GM23338 (cell line): ENCODE results near the gene BRAF.
A peak's percentile ranks its signal among the peaks of the same experiment; 100 is the strongest.

Experiments used
- CREB1 ChIP-seq: fragments of 250-450 bp; sonication (Bioruptor Pico); IDR thresholded peaks from 2 replicates; pipeline ENCODE4 v1.5.0; 2020; ENCODE audit warnings: low read depth, mild to moderate bottlenecking, moderate library complexity
- EZH2 ChIP-seq: fragments of 200-600 bp; sonication (generic); IDR thresholded peaks from one replicate; pipeline ENCODE4 v1.8.0; 2017; ENCODE audit warnings: antibody characterized with exemption, mild to moderate bottlenecking, low read depth; ENCODE audit not compliant: unreplicated experiment
- EZH2phosphoT487 ChIP-seq: fragments of 200-600 bp; sonication (generic); IDR thresholded peaks from one replicate; pipeline ENCODE4 v1.8.1; 2018; ENCODE audit warnings: antibody characterized with exemption; ENCODE audit not compliant: unreplicated experiment
- JUNB ChIP-seq: IDR thresholded peaks from one replicate; pipeline ENCODE4 v1.6.1; 2016; ENCODE audit warnings: antibody characterized with exemption; ENCODE audit not compliant: unreplicated experiment
- POLR2AphosphoS5 ChIP-seq: IDR thresholded peaks from 2 replicates; pipeline ENCODE4 v1.6.1; 2016; ENCODE audit warnings: antibody characterized with exemption, low read depth
- TF ChIP-seq, protein P1 (sequence below), 2 experiments: fragments of 200-600 bp in 1 of 2; sonication (generic) in 1 of 2; conservative IDR thresholded peaks; 2 replicates each; pipeline versions ENCODE4 v1.5.1 to v1.6.1; 2016 to 2017; ENCODE audit warnings: antibody characterized with exemption in 2 of 2, low read depth in 2 of 2, mild to moderate bottlenecking in 2 of 2, moderate library complexity in 1 of 2
- TF ChIP-seq, protein P2 (sequence below): IDR thresholded peaks from one replicate; pipeline ENCODE4 v1.6.1; 2018; ENCODE audit warnings: antibody characterized with exemption; ENCODE audit not compliant: unreplicated experiment
- TF ChIP-seq, protein P3 (sequence below): fragments of 250-450 bp; sonication (Bioruptor Pico); IDR thresholded peaks from 2 replicates; pipeline ENCODE4 v1.5.0; 2020; ENCODE audit warnings: mild to moderate bottlenecking, moderate library complexity

DNA sequence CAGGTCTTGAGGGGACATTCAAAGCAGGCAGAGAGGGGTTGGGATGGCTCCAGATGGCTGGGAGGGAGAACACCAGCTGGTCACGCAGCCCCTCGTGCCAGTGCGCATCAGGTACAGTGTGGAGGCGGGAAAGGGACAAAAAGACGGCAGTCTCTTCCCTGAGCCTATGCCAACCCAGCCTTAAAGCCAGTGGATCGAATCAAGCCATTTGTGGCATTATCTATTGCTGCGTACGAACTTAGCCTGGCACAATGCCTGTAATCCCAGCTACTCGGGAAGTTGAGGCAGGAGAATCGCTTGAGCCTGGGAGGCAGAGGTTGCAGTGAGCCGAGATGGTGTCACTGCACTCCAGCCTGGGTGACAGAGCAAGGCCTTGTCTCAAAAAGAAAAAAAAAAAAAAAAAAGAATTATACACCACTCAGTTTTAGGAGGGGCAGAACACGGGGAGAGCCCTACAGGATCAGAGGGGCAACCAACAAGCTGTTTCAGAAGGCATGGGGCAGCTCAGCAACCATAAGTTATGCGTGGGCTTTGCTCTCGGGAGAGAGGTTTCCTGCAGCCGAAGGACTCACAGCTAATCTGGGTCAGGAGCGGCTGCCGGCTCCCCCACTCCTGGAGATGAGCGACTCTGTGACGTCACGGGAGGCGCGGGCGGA, 228.6 kb downstream of the BRAF start:
- TF ChIP-seq, protein P1, sequence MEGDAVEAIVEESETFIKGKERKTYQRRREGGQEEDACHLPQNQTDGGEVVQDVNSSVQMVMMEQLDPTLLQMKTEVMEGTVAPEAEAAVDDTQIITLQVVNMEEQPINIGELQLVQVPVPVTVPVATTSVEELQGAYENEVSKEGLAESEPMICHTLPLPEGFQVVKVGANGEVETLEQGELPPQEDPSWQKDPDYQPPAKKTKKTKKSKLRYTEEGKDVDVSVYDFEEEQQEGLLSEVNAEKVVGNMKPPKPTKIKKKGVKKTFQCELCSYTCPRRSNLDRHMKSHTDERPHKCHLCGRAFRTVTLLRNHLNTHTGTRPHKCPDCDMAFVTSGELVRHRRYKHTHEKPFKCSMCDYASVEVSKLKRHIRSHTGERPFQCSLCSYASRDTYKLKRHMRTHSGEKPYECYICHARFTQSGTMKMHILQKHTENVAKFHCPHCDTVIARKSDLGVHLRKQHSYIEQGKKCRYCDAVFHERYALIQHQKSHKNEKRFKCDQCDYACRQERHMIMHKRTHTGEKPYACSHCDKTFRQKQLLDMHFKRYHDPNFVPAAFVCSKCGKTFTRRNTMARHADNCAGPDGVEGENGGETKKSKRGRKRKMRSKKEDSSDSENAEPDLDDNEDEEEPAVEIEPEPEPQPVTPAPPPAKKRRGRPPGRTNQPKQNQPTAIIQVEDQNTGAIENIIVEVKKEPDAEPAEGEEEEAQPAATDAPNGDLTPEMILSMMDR (conservative IDR thresholded peaks at IDR 0.05; ENCODE audit: low read depth in 2 of 2), result no peak
- TF ChIP-seq JUNB, result no peak
- no peak for TF ChIP-seq EZH2
- no peak for TF ChIP-seq EZH2phosphoT487
- no peak for TF ChIP-seq POLR2AphosphoS5
- TF ChIP-seq, protein P2, sequence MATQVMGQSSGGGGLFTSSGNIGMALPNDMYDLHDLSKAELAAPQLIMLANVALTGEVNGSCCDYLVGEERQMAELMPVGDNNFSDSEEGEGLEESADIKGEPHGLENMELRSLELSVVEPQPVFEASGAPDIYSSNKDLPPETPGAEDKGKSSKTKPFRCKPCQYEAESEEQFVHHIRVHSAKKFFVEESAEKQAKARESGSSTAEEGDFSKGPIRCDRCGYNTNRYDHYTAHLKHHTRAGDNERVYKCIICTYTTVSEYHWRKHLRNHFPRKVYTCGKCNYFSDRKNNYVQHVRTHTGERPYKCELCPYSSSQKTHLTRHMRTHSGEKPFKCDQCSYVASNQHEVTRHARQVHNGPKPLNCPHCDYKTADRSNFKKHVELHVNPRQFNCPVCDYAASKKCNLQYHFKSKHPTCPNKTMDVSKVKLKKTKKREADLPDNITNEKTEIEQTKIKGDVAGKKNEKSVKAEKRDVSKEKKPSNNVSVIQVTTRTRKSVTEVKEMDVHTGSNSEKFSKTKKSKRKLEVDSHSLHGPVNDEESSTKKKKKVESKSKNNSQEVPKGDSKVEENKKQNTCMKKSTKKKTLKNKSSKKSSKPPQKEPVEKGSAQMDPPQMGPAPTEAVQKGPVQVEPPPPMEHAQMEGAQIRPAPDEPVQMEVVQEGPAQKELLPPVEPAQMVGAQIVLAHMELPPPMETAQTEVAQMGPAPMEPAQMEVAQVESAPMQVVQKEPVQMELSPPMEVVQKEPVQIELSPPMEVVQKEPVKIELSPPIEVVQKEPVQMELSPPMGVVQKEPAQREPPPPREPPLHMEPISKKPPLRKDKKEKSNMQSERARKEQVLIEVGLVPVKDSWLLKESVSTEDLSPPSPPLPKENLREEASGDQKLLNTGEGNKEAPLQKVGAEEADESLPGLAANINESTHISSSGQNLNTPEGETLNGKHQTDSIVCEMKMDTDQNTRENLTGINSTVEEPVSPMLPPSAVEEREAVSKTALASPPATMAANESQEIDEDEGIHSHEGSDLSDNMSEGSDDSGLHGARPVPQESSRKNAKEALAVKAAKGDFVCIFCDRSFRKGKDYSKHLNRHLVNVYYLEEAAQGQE, result no peak
- TF ChIP-seq, protein P3, sequence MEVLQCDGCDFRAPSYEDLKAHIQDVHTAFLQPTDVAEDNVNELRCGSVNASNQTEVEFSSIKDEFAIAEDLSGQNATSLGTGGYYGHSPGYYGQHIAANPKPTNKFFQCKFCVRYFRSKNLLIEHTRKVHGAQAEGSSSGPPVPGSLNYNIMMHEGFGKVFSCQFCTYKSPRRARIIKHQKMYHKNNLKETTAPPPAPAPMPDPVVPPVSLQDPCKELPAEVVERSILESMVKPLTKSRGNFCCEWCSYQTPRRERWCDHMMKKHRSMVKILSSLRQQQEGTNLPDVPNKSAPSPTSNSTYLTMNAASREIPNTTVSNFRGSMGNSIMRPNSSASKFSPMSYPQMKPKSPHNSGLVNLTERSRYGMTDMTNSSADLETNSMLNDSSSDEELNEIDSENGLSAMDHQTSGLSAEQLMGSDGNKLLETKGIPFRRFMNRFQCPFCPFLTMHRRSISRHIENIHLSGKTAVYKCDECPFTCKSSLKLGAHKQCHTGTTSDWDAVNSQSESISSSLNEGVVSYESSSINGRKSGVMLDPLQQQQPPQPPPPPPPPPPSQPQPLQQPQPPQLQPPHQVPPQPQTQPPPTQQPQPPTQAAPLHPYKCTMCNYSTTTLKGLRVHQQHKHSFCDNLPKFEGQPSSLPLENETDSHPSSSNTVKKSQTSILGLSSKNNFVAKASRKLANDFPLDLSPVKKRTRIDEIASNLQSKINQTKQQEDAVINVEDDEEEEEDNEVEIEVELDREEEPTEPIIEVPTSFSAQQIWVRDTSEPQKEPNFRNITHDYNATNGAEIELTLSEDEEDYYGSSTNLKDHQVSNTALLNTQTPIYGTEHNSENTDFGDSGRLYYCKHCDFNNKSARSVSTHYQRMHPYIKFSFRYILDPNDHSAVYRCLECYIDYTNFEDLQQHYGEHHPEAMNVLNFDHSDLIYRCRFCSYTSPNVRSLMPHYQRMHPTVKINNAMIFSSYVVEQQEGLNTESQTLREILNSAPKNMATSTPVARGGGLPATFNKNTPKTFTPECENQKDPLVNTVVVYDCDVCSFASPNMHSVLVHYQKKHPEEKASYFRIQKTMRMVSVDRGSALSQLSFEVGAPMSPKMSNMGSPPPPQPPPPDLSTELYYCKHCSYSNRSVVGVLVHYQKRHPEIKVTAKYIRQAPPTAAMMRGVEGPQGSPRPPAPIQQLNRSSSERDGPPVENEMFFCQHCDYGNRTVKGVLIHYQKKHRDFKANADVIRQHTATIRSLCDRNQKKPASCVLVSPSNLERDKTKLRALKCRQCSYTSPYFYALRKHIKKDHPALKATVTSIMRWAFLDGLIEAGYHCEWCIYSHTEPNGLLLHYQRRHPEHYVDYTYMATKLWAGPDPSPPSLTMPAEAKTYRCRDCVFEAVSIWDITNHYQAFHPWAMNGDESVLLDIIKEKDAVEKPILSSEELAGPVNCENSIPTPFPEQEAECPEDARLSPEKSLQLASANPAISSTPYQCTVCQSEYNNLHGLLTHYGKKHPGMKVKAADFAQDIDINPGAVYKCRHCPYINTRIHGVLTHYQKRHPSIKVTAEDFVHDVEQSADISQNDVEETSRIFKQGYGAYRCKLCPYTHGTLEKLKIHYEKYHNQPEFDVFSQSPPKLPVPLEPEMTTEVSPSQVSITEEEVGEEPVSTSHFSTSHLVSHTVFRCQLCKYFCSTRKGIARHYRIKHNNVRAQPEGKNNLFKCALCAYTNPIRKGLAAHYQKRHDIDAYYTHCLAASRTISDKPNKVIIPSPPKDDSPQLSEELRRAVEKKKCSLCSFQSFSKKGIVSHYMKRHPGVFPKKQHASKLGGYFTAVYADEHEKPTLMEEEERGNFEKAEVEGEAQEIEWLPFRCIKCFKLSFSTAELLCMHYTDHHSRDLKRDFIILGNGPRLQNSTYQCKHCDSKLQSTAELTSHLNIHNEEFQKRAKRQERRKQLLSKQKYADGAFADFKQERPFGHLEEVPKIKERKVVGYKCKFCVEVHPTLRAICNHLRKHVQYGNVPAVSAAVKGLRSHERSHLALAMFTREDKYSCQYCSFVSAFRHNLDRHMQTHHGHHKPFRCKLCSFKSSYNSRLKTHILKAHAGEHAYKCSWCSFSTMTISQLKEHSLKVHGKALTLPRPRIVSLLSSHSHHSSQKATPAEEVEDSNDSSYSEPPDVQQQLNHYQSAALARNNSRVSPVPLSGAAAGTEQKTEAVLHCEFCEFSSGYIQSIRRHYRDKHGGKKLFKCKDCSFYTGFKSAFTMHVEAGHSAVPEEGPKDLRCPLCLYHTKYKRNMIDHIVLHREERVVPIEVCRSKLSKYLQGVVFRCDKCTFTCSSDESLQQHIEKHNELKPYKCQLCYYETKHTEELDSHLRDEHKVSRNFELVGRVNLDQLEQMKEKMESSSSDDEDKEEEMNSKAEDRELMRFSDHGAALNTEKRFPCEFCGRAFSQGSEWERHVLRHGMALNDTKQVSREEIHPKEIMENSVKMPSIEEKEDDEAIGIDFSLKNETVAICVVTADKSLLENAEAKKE (CRISPR knock-in tag), result no peak
- peak; percentile 99 for TF ChIP-seq CREB1 (CRISPR knock-in tag)
